NCI-H2227 (cell line): ENCODE results near the gene MRPL32.
"Not testable (repeated sequence)": the region's sequence is repeated elsewhere in the genome, so short reads cannot be mapped to it uniquely, and the experiment has no call there.

Source experiments
- DNase-seq: peaks from one replicate; lab custom pipeline; 2025; ENCODE audit not compliant: unreplicated experiment; lab: John Stamatoyannopoulos, UW

Gene MRPL32

DNA sequence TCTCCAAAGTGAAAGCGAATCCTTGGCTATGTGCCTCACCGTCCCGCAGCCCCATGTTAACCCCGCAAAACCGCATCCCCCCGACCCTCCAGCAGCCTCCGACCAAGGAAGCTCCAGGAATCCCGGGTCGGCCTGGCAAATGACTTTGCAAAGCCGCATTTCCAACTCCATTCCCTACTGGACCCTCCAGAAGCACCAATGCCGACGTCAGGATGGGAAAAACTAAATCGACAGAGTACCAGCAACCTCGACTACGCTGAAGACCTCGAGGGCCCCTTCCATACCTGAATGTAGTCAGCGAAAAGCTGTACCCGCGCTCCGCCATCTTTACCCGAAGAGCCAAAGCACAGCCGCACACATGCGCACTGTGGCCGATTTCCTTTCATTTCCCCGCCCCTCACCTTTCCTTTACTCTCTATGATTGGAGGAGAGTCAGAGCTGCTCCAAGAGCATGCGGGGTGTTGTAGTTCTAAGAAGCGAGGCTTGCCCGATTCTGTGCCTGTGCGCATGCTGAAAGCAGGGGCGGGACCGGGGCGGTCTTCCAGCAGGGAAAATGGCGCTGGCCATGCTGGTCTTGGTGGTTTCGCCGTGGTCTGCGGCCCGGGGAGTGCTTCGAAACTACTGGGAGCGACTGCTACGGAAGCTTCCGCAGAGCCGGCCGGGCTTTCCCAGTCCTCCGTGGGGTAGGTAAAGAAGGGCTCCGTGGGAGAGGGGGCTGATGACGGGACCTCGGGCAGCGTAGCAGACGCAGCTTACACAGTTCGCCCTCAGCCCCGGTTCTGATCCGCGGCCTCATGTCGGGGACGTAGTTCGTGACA, at the start of gene MRPL32, which contains the start of gene PSMA2:
Gene MRPL32 (plus strand): TSS at position 543 of the 818 bp plus-strand sequence. CDS start 11 bp downstream, at position 554.
Gene PSMA2 (minus strand): TSS at position 341 of the 818 bp plus-strand sequence. CDS start 16 bp downstream, at position 325.
- peak; percentile 96 for DNase-seq

DNA sequence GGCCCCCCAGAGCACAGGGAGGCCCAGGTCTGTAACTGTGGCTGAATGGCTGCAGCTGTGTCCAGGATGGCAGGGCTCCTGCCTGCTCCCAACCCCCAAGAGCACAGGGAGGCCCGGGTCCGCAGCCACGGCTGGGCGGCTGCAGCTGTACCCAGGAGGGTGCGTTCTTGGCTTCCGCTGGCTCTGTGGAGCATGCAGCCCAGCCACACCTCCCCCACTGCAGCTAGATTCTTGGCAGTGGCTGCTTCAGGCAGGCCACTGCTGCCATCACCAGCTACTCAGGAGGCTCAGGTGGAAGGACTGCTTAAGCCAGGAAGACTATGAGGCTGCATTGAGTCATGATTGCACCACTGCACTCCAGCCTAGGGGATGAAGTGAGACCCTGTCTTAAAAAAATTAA, 48.2 kb upstream of the MRPL32 start:
- peak; percentile 12 for DNase-seq

DNA sequence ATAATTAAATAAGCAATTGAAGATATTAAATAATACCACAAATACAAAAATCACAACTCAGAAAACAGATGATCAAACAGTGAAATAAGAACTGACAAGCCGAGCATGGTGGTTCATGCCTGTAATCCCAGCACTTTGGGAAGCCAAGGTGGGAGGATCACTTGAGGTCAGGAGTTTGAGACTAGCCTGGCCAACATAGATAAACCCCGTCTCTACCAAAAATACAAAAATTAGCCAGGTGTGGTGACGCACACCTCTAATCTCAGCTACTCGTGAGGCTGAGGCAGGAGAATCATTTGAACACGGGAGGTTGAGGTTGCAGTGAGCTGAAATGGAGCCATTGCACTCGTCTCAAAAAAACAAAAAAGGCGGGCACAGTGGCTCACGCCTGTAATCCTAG, 47.0 kb upstream of the MRPL32 start:
- DNase-seq, result not testable (repeated sequence)

DNA sequence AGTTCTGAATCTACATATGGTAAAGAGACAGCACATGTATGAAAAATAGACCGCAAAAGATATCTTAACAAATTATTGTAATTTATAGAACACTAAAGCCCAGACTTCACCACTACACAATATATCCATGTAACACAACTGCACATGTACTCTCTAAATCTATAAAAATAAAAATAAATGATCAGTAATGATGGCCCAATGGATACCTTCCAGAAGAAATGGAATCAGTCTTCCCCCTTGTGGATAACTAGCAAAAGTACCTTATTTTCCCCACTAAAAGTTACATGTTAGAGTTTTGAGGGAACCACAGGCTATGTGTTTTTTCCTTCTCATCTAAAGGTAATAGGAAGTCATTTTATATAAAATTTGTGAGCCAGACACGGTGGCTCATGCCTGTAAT, 46.0 kb upstream of the MRPL32 start:
- DNase-seq, result no peak

DNA sequence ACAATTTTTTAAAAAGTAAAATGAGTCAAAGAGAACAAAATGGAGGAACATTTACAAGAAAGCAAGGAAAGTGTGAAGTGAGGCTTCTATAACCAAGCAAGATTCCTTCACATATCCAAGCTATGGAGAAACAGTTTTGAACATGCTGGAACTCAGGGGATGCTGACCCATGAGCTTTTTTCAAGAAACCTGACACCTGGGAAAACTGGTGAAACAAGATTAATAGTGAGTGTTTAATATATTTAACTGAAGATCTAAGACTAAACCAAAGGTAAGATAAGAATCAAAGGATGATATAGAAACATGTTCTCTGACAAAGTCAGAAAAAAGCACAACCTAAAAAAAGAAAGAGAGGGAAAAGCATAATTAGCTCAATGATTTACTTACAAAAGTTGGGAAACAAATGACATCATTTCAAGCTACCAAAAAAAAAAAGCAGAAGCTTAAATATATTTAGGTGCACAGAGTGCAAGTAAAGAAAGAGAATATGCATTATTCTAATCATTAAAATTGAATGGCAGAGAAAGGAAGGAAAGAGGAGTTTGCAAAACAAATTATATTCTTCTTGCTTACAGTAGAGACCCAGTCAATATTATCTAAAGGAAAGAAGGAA, 45.2 kb upstream of the MRPL32 start:
- DNase-seq, result no peak

DNA sequence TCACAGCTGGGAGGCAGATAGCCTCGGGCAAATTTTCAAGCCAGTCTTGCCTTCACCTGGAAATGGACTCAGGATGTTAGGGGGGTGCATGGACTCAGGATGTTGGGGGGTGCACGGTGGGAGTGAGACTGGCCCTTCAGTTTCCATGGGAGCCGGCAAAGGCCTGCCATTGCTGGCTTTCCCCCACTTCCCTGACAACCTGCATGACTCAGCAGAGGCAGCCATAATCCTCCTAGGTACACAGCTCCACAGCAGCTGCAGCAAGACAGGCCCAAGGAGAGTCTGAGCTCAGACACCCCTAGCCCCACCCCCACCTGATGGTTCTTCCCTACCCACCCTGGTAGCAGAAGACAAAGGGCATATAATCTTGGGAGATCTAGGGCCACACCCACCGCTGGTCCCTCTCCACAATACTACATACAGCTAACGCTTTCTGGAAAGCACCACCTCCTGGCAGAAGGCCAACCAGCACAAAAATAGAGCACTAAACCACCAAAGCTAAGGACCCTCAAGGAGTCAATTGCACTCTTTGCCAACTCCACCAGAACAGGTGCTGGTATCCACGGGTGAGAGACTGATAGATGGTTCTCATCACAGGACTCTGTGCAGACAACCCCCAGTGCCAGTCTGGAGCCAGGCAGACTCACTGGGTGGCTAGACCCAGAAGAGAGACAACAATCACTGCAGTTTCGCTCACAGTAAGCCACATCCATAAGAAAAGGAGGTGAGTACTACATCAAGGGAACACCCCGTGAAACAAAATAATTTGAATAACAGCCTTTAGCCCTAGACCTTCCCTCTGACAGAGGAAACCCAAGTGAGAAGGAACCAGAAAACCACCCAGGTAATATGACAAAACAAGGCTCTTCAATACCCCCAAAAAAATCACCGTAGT, 38.6 kb upstream of the MRPL32 start:
- no peak for DNase-seq

DNA sequence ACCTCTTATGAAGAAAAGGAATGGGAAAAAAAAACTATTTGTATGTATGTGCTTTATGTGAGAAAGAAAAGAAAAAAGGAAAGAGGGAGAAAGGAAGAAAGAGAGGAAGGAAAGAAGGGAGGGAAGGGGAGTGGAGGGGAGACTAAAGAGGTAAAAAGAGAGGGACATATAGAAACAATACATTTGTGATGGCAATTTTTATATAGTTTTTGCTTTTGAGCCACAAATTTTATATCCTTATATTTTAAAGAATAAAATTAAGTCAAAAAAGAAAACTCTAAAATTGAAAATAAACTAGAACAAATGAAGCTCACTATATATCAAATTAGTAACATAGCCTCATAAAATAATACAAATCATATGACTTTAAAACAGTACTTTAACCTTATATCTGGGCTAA, 31.3 kb upstream of the MRPL32 start:
- DNase-seq, result no peak

DNA sequence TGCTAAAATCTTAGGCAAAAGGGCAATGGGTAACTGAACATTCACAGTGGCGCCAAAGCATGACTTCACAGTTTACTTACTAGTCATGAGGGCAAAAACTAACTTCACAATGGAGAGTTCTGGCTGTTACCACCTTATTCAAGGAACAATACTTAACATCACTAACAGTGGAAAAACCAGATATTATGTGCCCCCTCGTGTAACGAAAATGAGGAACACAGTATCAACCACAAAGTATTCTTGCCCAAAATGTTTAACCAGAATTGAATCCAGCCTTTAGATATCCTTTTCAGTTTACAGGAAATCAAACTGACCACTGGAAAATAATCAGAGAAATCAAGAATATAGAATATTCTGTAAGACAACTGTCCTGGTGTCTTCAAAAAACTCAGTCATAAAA, 29.8 kb upstream of the MRPL32 start:
- DNase-seq, result no peak

DNA sequence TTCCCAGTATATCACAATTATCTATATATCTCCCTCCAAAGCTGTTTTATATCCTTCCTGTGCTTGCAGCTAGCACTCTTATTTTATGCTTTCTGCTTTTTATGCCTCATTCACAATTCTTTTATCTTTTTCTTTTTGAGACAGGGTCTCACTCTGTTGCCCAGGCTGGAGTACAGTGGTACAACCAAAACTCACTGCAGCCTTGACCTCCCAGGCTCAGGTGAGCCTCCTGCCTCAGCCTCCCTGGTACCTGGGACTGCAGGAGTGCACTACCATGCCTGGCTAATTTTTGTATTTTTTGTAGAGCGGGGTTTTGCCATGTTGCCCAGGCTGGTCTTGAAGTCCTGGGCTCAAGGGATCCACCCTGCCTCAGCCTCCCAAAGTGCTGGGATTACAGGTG, 26.0 kb upstream of the MRPL32 start:
- DNase-seq, result no peak

DNA sequence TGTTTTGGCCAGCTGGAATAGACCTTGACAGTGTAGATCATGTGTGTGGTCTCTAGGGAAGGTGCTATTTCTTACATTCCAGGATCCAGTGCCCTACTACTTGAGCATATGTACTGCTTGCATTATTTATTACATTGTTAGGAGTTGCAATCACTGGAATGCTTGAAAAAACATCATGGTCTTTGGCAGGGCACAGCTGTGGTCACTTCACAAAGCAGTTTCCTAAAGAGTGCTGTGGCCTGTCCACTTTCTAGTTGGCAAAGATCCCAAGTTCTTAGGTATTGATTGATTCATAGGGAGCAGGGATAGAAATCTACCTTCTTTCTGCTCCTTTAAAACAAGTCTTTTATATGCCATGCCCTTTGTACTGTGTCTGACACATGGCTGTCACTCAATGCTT, 24.9 kb upstream of the MRPL32 start:
- no peak for DNase-seq

DNA sequence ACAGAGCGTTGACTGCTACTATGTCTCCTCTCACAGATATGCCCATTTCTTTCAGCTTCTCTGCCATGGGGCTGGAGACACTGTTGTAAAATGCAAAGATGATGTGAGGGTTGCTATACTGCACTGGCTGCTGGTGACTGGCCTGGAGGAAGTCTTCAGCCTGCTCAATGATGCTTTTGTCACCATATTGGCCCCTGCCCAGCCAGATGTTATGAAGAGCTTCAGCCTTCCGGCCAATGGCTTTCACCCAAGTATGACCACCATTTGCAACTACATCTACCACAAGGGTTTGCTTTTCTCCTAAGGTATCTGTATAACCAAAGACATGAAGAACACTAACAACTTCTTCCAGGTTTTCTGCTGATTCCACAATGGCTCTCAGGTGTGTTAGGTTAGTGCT, 21.9 kb upstream of the MRPL32 start:
- DNase-seq, result no peak

DNA sequence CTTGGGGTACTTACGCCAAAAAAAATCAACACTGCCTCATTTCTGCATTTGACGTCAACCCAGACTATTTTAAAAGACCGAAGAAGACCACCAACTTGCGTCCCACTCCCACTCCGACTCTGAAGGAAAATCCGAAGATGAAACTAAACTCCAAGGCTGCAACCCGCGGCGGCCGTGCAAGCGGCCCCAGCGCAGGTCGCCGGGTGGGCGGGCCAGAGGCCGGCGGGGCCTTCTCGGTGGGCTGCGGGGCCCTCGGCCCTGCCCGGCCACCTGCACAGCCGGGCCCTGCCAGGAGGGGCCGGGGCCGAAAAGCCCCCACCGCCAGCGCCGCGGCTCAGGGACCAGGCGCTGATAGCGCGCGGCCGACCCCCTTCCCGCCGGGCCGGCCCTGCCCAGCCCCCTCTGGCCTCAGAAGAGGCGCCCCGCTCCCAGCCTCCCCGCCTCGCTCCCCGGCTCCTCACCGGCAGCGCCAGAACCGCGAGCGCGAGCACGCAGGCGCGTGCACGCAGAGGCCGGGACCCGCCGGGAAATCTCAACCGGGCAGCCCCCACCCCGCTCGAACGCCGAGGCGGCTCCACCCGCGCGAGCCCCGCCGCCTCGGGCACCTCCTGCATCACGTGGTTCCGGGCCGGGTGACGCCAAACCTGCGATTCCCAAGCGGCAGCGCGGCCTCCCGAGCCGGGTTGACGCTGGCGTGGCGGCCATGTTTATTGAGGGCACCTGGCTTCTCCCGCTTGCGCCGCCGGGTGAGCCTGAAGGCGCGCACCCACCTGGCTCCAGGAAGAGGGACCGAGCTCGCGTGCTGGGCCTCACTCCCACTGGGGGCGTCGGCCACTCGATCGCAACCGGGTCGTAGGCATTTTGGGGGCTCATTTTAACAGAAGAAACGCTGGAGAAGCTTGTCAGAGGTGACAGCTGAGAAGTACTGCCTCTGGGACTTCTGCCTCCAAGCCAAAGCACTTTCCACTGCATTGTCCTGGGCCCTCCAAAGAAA, 20.4 kb upstream of the MRPL32 start, which contains the start of gene C7orf25:
Gene C7orf25 (minus strand): TSS at position 617 of the 994 bp plus-strand sequence. CDS start 1,170 bp downstream, outside the sequence.
- DNase-seq, result peak; percentile 97

DNA sequence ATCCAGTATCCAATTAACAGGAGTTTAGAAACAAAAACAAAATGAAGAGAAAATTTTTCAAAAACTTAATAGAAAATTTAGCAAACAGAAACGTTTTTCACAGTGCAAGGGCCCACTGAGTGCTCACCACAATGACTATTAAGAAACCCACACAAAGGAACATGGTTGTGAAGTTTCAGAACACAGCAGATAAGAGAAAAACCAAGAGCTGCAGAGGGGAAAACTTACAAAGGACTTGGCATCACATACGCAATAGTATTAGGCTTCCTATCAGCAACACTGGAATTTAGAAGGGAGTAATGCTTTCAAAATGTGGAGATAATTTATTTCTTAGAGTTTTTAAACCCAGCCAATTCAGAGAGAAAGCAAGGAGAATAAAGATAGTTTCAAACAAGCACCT, 18.6 kb upstream of the MRPL32 start:
- no peak for DNase-seq

DNA sequence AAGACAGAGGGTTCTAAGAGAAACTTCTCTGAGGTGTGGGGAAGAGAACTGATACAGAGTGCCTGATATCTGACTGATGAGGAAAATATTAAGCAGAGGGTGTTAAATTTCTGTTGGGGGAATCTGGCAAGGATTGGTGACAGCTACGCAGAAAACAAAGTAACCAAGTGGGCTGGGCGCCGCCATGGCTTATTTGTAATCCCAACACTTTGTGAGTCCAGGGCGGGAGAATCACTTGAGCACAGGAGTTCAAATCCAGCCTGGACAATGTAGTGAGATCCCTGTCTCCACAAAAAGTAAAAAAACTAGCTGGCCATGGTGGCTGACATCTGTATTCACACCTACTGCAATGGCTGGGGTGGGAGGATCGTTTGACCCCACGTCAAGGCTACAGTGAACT, 18.2 kb upstream of the MRPL32 start:
- no peak for DNase-seq

DNA sequence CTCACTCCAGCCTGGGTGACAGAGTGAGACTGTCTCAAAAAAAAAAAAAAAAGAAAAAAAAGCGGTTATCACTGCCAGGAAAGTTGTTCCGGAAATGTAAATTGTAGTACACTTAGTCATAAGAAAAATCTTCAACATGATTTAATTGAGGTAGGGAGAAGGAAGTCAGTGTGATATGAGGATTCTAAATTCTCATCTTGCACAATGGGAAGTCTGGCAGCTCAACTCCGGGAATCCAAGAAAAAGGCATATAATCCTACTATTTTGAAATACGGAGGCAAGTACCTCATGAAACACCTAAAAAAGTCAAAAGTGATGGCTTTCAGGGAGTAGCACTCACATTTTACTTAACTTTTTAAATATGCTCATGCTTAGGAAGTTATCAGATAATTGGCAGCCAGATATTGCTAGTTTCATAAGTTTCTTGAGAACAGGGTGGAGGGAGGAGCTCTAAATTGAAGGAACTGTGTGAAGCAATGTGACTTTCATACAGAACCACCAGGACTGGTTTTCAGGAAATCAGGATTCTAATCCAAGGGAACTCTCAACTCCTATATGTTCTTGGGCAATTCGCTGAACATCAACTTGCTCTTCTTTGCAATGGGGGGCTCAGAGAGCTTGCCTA, 17.6 kb upstream of the MRPL32 start:
- DNase-seq, result no peak

DNA sequence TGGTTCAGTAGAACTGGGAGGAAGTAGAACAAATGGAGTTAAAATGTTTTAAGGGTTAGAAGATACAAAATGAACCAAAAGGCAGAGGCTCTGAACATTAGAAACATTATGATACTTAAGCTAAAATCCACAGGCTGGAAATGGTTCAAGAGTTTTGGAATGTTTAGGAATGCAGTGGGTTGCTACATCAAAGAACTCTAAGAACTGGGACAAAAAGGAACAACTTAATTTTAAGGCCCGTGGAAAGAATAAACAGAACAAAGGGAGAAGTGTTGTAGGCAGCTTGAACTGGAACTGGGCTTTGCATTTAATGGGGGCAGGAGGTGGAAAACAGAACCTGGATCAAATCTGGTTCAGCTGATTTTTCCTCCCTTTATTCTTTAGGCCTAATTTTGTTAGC, 16.8 kb upstream of the MRPL32 start:
- no peak for DNase-seq

DNA sequence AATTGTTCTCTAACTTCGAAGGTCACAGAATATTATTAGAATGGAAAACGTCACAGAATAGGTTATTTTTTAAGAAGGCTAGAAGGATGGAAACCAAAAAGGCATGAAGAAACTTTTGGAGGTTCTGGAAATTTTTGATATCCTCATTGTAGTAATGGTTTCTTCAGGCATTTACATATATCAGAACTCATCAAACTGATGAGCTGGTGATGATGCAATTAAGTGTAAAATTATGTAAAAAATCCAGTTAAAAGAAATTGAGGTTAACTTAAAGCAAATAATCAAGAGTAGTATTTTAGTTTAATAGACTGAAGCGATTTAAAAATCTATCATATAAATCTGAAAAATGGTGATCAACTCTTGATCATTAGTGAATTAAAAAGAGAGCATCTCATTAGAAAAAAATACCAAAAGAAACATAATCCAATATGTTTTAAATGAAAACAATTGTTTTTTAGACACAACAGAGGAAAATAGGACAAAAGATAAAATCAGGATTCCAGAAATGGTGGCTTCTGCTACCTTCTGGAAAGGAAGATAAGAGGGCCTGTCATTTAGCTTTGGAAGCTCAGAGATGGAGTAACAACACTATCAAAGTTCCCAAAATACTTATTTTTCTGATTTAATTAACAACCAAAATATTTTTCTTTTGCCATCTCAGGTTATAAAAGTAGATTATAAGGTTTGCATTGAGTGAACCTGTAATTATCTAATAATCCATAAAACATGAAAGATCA, 10.0 kb upstream of the MRPL32 start:
- DNase-seq, result no peak

DNA sequence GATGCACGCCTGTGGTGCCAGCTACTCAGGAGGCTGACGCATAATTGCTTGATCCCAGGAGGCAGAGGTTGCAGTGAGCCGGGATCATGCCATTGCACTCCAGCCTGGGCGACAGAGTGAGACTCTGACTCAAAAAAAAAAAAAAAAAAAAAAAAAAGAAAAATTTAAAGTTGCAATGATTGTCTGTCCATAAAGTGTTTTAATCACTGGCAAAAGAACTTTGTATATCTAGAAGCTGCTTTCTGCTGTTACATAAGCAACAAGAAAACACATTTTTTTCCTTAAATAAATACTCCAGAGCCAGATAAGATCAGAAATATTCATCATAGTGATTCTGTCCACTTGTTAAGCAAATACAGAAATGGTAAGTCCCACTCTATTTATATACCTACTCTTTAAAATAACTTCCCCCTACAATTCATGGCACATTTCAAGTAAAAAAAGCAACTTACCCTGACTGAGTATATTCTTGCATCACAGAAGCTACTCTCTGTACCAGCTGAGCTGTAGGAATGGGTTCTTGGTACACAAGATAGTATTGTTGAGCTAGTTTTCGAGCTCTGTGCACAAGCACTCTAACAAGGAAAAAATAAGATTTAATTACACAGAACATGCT, 7.8 kb upstream of the MRPL32 start:
- DNase-seq, result no peak

DNA sequence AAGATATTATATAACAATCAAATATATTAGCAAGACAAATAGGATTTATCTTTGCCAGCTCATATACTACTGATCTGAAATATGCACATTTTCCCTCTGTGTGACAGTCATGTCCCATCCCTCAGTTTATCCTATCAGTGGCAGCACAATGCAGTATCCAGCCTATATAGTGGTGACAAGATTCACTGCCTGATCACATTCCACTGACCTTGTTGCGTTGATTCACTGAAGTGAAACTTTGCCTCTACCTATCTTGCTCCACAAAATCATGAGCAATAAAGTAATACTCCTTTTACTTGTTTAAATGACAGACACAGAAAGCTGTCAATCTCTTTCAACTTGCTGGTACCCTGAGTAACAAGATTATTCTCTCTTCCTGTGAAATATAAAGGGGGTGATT, 6.5 kb upstream of the MRPL32 start:
- no peak for DNase-seq
